ENCODE measurements around the gene LIMCH1.

DNA sequence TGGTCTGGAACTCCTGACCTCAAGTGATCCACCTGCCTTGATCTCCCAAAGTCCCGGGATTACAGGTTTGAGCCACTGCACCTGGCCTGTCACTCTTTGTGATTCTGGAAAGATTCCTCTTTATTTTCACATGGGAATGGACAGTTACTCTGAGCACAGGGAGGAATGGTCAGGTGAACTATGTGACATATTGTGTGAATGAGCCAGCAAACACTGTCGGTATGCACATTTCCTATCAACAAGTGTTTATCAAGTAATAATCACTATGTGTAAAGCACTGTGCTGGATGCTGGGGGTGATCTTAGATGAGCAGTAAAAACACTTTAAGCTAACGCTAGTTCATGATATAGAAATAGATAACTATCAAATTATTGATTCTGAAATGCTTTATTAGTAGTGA, 97.5 kb downstream of the LIMCH1 start:
- TF ChIP-seq, protein P1, sequence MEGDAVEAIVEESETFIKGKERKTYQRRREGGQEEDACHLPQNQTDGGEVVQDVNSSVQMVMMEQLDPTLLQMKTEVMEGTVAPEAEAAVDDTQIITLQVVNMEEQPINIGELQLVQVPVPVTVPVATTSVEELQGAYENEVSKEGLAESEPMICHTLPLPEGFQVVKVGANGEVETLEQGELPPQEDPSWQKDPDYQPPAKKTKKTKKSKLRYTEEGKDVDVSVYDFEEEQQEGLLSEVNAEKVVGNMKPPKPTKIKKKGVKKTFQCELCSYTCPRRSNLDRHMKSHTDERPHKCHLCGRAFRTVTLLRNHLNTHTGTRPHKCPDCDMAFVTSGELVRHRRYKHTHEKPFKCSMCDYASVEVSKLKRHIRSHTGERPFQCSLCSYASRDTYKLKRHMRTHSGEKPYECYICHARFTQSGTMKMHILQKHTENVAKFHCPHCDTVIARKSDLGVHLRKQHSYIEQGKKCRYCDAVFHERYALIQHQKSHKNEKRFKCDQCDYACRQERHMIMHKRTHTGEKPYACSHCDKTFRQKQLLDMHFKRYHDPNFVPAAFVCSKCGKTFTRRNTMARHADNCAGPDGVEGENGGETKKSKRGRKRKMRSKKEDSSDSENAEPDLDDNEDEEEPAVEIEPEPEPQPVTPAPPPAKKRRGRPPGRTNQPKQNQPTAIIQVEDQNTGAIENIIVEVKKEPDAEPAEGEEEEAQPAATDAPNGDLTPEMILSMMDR (IDR thresholded peaks at IDR 0.05): no peak
- no peak for TF ChIP-seq POLR2A (IDR thresholded peaks at IDR 0.05)

Measured in adrenal gland (tissue), 5 donors.